ENCODE measurements around the gene COL6A3. TPM values are rescaled to one million over a fixed set of nuclear protein-coding genes. Genes with fewer than 3 reads are reported as not detected.

COL6A3 gene
- total RNA-seq, 1 donor from 2014 or later, result 0.41 TPM

- H3K36me3 Mint-ChIP-seq, result no peaks in the 10 kb centered on the region
- no peak overlapping the region for H3K27ac ChIP-seq
- H3K27me3 Mint-ChIP-seq (ENCODE audit: insufficient read depth, low read depth), result no peaks in the 10 kb centered on the region
- H3K4me3 Mint-ChIP-seq, result no peak overlapping the region
- no peaks in the 10 kb centered on the region for H3K79me2 ChIP-seq (ENCODE audit: low read depth)
- H4K20me1 ChIP-seq (ENCODE audit: low read depth), result no peaks in the 10 kb centered on the region
- H3K4me2 ChIP-seq, result no peak overlapping the region
- H3K9ac ChIP-seq, result no peak overlapping the region
- H3K9me3 Mint-ChIP-seq, result peaks cover 3% of the 10 kb centered on the region
- no peaks in the 10 kb centered on the region for H3K4me1 ChIP-seq
- TF ChIP-seq EZH2phosphoT487 (IDR thresholded peaks at IDR 0.05), result no peak
- TF ChIP-seq CTCF (IDR thresholded peaks at IDR 0.05), result no peak
- TF ChIP-seq EZH2 (IDR thresholded peaks at IDR 0.05), result no peak
- no peak overlapping the region for H2AFZ ChIP-seq (replicated peaks)
- H3K27ac Mint-ChIP-seq, result no peak overlapping the region
- peaks cover 14% of the 10 kb centered on the region for H3K4me1 Mint-ChIP-seq
- no peaks in the 10 kb centered on the region for H3K9me3 ChIP-seq (ENCODE audit: low read depth)
- no peaks in the 10 kb centered on the region for H3K36me3 ChIP-seq
- H3K27me3 ChIP-seq, result peaks cover 3% of the 10 kb centered on the region
- H3F3A ChIP-seq (ENCODE audit: low read depth), result no peaks in the 10 kb centered on the region
- DNase-seq (ENCODE audit: low spot score), result no peak
- H3K4me3 ChIP-seq, result no peak overlapping the region
These were observed 15.8 kb upstream of the COL6A3 start for GRCh38 chr2:237429753-237430152.

GRCh38 chr2:237427769-237428506 is 14.0 kb upstream of the COL6A3 start:
- Mint-ChIP-seq H3K4me1 (peaks cover 5% of the 10 kb centered on the region), H3K36me3 (no peaks in the 10 kb centered on the region), H3K27me3 (ENCODE audit: insufficient read depth, low read depth) (no peaks in the 10 kb centered on the region), H3K4me3 (no peak overlapping the region), H3K9me3 (peaks cover 3% of the 10 kb centered on the region), H3K27ac (no peak overlapping the region)
- Histone ChIP-seq H3K4me3 (no peak overlapping the region), H3K9me3 (ENCODE audit: low read depth) (no peaks in the 10 kb centered on the region), H3K4me1 (no peaks in the 10 kb centered on the region), H3K79me2 (ENCODE audit: low read depth) (no peaks in the 10 kb centered on the region), H3K36me3 (no peaks in the 10 kb centered on the region), H4K20me1 (ENCODE audit: low read depth) (no peaks in the 10 kb centered on the region), H2AFZ (replicated peaks) (no peak overlapping the region), H3F3A (ENCODE audit: low read depth) (no peaks in the 10 kb centered on the region), H3K27me3 (peaks cover 13% of the 10 kb centered on the region), H3K27ac (no peak overlapping the region), H3K4me2 (no peak overlapping the region), H3K9ac (no peak overlapping the region)
- TF ChIP-seq EZH2 (IDR thresholded peaks at IDR 0.05), result no peak
- TF ChIP-seq CTCF (IDR thresholded peaks at IDR 0.05), result no peak
- TF ChIP-seq EZH2phosphoT487 (IDR thresholded peaks at IDR 0.05), result no peak
- DNase-seq (ENCODE audit: low spot score), result no peak

GRCh38 chr2:237426517-237426916 is 12.6 kb upstream of the COL6A3 start:
- no peak overlapping the region for H3K9ac ChIP-seq
- no peak for DNase-seq (ENCODE audit: low spot score)
- peaks cover 3% of the 10 kb centered on the region for H3K9me3 Mint-ChIP-seq
- peaks cover 3% of the 10 kb centered on the region for H3K27me3 Mint-ChIP-seq (ENCODE audit: insufficient read depth, low read depth)
- H3F3A ChIP-seq (ENCODE audit: low read depth), result no peaks in the 10 kb centered on the region
- no peak overlapping the region for H3K27ac Mint-ChIP-seq
- H3K27ac ChIP-seq, result no peak overlapping the region
- no peaks in the 10 kb centered on the region for H3K36me3 ChIP-seq
- H3K36me3 Mint-ChIP-seq, result no peaks in the 10 kb centered on the region
- H3K4me1 ChIP-seq, result no peaks in the 10 kb centered on the region
- H3K4me3 Mint-ChIP-seq, result no peak overlapping the region
- H3K4me2 ChIP-seq, result no peak overlapping the region
- H3K27me3 ChIP-seq, result peaks cover 23% of the 10 kb centered on the region
- H3K9me3 ChIP-seq (ENCODE audit: low read depth), result no peaks in the 10 kb centered on the region
- H2AFZ ChIP-seq (replicated peaks), result no peak overlapping the region
- H3K4me1 Mint-ChIP-seq, result peaks cover 2% of the 10 kb centered on the region
- no peaks in the 10 kb centered on the region for H4K20me1 ChIP-seq (ENCODE audit: low read depth)
- H3K4me3 ChIP-seq, result no peak overlapping the region
- TF ChIP-seq EZH2phosphoT487 (IDR thresholded peaks at IDR 0.05) (no peak), CTCF (IDR thresholded peaks at IDR 0.05) (no peak), EZH2 (IDR thresholded peaks at IDR 0.05) (no peak)
- no peaks in the 10 kb centered on the region for H3K79me2 ChIP-seq (ENCODE audit: low read depth)

Measured in neural progenitor cell (in vitro differentiated cells).